IMR-90 (cell line): Measurements from ENCODE around the gene AP4M1.

Experiments
- MAFK ChIP-seq: IDR thresholded peaks from 2 replicates; pipeline ENCODE4 v1.6.1; 2012; ENCODE audit warnings: low read depth, low read length, improper control_type of control experiment
- RFX5 ChIP-seq: IDR thresholded peaks from 2 replicates; pipeline ENCODE4 v1.8.0; 2012; ENCODE audit warnings: low read depth, mild to moderate bottlenecking, low read length, moderate library complexity
- TF ChIP-seq, protein P1 (sequence below): conservative IDR thresholded peaks from 2 replicates; pipeline ENCODE4 v1.5.1; 2012; ENCODE audit warnings: mild to moderate bottlenecking, low read depth, low read length, improper control_type of control experiment

DNA sequence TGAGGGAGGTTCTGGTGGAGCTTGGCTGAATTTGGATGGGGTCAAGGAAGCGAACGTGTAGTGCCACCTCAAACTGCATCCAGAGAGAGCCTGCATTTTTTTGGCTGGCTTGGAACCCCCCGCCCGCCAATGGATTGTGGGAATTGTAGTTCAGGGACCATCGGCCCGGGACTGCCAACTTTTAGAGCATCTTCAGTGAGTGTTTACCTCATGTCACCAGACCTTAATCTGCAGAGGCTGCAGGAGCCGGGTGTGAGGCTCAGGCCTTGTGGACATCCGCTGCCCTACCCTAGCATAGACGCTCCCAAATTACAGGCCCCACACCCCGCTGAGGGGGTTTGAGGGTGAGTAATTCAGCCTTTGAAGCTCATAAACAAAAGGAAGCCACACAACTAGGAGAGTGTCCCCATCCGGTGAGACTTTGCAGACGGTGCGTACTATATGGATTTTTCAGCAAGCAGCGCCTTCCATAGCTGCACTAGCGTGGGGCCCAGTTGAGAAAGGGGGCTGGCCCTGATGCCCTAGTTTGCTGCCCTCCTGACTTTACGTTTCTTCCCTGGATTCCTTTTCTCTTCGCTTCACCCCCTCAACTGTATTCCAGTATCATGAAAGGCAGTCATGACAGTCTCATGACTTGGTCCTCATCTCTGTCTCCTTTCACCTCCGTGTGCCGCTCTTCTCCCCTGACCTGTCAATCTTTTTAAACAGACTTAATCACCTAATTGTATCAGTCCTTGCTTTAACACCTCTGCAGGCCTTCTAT, 18.7 kb downstream of the AP4M1 start:
- TF ChIP-seq, protein P1, sequence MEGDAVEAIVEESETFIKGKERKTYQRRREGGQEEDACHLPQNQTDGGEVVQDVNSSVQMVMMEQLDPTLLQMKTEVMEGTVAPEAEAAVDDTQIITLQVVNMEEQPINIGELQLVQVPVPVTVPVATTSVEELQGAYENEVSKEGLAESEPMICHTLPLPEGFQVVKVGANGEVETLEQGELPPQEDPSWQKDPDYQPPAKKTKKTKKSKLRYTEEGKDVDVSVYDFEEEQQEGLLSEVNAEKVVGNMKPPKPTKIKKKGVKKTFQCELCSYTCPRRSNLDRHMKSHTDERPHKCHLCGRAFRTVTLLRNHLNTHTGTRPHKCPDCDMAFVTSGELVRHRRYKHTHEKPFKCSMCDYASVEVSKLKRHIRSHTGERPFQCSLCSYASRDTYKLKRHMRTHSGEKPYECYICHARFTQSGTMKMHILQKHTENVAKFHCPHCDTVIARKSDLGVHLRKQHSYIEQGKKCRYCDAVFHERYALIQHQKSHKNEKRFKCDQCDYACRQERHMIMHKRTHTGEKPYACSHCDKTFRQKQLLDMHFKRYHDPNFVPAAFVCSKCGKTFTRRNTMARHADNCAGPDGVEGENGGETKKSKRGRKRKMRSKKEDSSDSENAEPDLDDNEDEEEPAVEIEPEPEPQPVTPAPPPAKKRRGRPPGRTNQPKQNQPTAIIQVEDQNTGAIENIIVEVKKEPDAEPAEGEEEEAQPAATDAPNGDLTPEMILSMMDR: no peak
- TF ChIP-seq RFX5 (no peak), MAFK (no peak)
